ENCODE results near the gene LRP11. TPM values are rescaled to one million over a fixed set of nuclear protein-coding genes. Genes with fewer than 3 reads are reported as not detected.
"Not testable (repeated sequence)": the region's sequence is repeated elsewhere in the genome, so short reads cannot be mapped to it uniquely, and the experiment has no call there.

LRP11 gene
- total and polyA plus RNA-seq, 7 donors: 1.6 to 29.6 (median 7.9) TPM

- H3K36me3 ChIP-seq (ENCODE audit: insufficient read depth in 1 of 2, low read depth in 1 of 2): no peaks in the 10 kb centered on the region
- H3K4me1 ChIP-seq: peaks cover 45% of the 10 kb centered on the region
- intact Hi-C loops (cut with DNase I): no loop called here
- H3K4me3 ChIP-seq: no peak overlapping the region
- H3K27ac ChIP-seq: peak overlapping the region; percentile 68
- H3K9me3 ChIP-seq: no peaks in the 10 kb centered on the region
- WGBS, 3 donors: 67 to 85% (median 77%) methylated on average over 2 of the region's 2 CpGs
- TF ChIP-seq, protein P1, sequence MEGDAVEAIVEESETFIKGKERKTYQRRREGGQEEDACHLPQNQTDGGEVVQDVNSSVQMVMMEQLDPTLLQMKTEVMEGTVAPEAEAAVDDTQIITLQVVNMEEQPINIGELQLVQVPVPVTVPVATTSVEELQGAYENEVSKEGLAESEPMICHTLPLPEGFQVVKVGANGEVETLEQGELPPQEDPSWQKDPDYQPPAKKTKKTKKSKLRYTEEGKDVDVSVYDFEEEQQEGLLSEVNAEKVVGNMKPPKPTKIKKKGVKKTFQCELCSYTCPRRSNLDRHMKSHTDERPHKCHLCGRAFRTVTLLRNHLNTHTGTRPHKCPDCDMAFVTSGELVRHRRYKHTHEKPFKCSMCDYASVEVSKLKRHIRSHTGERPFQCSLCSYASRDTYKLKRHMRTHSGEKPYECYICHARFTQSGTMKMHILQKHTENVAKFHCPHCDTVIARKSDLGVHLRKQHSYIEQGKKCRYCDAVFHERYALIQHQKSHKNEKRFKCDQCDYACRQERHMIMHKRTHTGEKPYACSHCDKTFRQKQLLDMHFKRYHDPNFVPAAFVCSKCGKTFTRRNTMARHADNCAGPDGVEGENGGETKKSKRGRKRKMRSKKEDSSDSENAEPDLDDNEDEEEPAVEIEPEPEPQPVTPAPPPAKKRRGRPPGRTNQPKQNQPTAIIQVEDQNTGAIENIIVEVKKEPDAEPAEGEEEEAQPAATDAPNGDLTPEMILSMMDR (IDR thresholded peaks at IDR 0.05): no peak
- DNase-seq (no peak), ATAC-seq (no peak)
- no peaks in the 10 kb centered on the region for H3K27me3 ChIP-seq (ENCODE audit: insufficient read depth in 3 of 3, low read length in 2 of 3)
These were observed 8.4 kb downstream of the LRP11 start for GRCh38 chr6:149855741-149856140.

DNA sequence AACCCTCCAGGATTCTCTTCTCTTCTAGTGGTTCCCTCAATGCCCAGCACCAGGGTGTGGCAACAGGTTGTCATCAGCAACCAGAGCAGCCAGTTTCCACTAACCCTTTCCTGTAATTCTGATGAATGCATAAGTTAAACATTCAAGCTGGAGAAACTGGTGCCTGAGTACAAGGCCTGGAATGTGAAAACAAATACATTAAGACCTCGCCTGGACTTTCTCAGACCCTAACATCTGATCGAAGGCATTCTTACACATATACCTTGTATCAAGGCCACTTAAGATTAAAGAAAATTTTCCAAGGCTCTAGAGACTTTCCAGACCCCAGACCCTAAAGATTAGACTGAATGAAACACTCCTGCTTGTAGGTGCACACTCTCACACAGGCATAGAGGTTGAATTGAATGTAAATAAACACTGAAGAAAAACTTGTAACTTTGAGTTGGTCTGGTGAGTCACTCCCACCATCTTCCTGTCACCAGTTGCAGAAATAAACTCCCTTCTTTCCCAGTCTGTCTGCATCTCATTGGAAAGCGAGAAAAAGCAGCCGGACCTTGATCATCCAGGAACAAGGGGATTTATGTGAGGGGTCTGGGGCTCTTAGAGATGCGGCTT is 9.0 kb downstream of the LRP11 start:
- Histone ChIP-seq H3K27ac (peak overlapping the region; percentile 68), H3K27me3 (ENCODE audit: insufficient read depth in 3 of 3, low read length in 2 of 3) (no peaks in the 10 kb centered on the region), H3K4me1 (peaks cover 44% of the 10 kb centered on the region), H3K36me3 (ENCODE audit: insufficient read depth in 1 of 2, low read depth in 1 of 2) (no peaks in the 10 kb centered on the region), H3K4me3 (no peak overlapping the region), H3K9me3 (no peaks in the 10 kb centered on the region)
- intact Hi-C loops (cut with DNase I): no loop called here
- TF ChIP-seq, protein P1 (IDR thresholded peaks at IDR 0.05): no peak
- no peak for DNase-seq
- WGBS, 3 donors: 87 to 91% (median 90%) methylated on average over 5 of the region's 5 CpGs
- ATAC-seq: no peak

DNA sequence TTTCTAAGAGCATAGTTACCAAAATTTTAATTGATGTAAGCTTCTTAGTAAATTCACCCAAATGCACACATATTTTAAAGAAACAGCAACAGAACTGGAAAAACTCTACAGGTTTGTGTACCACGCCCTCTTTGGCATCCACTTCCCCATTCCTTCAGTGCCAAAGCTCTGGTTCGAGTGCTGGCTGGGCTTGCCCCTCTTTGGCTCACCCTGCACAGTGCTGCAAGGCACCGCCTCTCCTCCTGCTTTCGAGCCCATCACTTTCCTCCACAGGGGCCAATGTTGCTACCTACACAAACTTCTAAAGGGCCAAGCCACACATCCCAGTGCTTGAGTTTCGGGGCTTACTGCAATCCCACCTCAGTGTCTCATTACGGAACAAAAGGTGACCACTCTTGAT is 9.6 kb downstream of the LRP11 start:
- TF ChIP-seq, protein P1 (IDR thresholded peaks at IDR 0.05): no peak
- no peak overlapping the region for H3K27ac ChIP-seq
- no peaks in the 10 kb centered on the region for H3K9me3 ChIP-seq
- H3K4me3 ChIP-seq: no peak overlapping the region
- WGBS, 3 donors: 61 to 69% (median 66%) methylated on average over 6 of the region's 6 CpGs
- DNase-seq (no peak), ATAC-seq (no peak)
- intact Hi-C loops (cut with DNase I): no loop called here
- H3K36me3 ChIP-seq (ENCODE audit: insufficient read depth in 1 of 2, low read depth in 1 of 2): no peaks in the 10 kb centered on the region
- H3K4me1 ChIP-seq: peaks cover 38% of the 10 kb centered on the region
- H3K27me3 ChIP-seq (ENCODE audit: insufficient read depth in 3 of 3, low read length in 2 of 3): no peaks in the 10 kb centered on the region

- intact Hi-C loops (cut with DNase I); DNase-seq; H3K27me3 ChIP-seq (ENCODE audit: insufficient read depth in 3 of 3, low read length in 2 of 3): not testable (repeated sequence)
These were observed 10.1 kb downstream of the LRP11 start for GRCh38 chr6:149854017-149854416.

GRCh38 chr6:149852881-149853280 is 11.3 kb downstream of the LRP11 start:
- ATAC-seq (no peak), DNase-seq (no peak)
- Histone ChIP-seq H3K4me3 (no peak overlapping the region), H3K27me3 (ENCODE audit: insufficient read depth in 3 of 3, low read length in 2 of 3) (no peaks in the 10 kb centered on the region), H3K27ac (peak overlapping the region; percentile 89), H3K4me1 (peaks cover 38% of the 10 kb centered on the region), H3K9me3 (no peaks in the 10 kb centered on the region), H3K36me3 (ENCODE audit: insufficient read depth in 1 of 2, low read depth in 1 of 2) (no peaks in the 10 kb centered on the region)
- TF ChIP-seq, protein P1 (IDR thresholded peaks at IDR 0.05): no peak
- intact Hi-C loops (cut with DNase I): no loop called here
- 93 to 97% (median 95%) methylated on average over 12 of the region's 12 CpGs for WGBS, 3 donors

More at GRCh38 chr6:149854017-149854416, 10.1 kb downstream of the LRP11 start:
- ATAC-seq; H3K9me3 ChIP-seq; H3K27ac ChIP-seq; H3K4me3 ChIP-seq; H3K36me3 ChIP-seq (ENCODE audit: insufficient read depth in 1 of 2, low read depth in 1 of 2): not testable (repeated sequence)
- peaks cover 37% of the 10 kb centered on the region for H3K4me1 ChIP-seq
- WGBS, 3 donors: 90 to 95% (median 93%) methylated on average over 4 of the region's 4 CpGs

All from psoas muscle (tissue), 8 donors.